Mesendoderm (in vitro differentiated cells): ENCODE measurements around the gene KLK8.
A peak's percentile ranks its signal among the peaks of the same experiment; 100 is the strongest.

Experiments
- DNase-seq: peaks from one replicate; pipeline ENCODE4 v3.0.0; 2013
- H2AK5ac ChIP-seq: 2 replicates; pipeline ENCODE4 v1.6.1; 2013; ENCODE audit warnings: low read length, inconsistent platforms
- H2BK120ac ChIP-seq: 2 replicates; pipeline ENCODE4 v1.6.1; 2013; ENCODE audit warnings: low read depth, mild to moderate bottlenecking, low read length, moderate library complexity, mixed read lengths
- H2BK15ac ChIP-seq: replicated peaks from 2 replicates; pipeline ENCODE4 v1.6.1; 2013; ENCODE audit warnings: low read depth, mild to moderate bottlenecking, moderate library complexity
- H2BK5ac ChIP-seq: 2 replicates; pipeline ENCODE4 v1.6.1; 2013; ENCODE audit warnings: low read length, inconsistent platforms
- H3K18ac ChIP-seq: 2 replicates; pipeline ENCODE4 v1.6.1; 2013; ENCODE audit warnings: mild to moderate bottlenecking, low read length, mixed read lengths
- H3K23ac ChIP-seq: one replicate; pipeline ENCODE4 v1.6.1; 2013; ENCODE audit warnings: low read length
- H3K27ac ChIP-seq: 2 replicates; pipeline ENCODE4 v1.5.1; 2013; ENCODE audit warnings: low read depth, mild to moderate bottlenecking, inconsistent platforms, low read length, moderate library complexity
- H3K27me3 ChIP-seq: 2 replicates; pipeline ENCODE4 v1.6.1; 2013; ENCODE audit warnings: low read length, control low read depth, mild to moderate bottlenecking, inconsistent platforms; ENCODE audit not compliant: insufficient read depth, poor library complexity
- H3K36me3 ChIP-seq: 2 replicates; pipeline ENCODE4 v1.6.1; 2013; ENCODE audit warnings: low read length, inconsistent platforms; ENCODE audit not compliant: control insufficient read depth, insufficient read depth
- H3K4ac ChIP-seq: one replicate; pipeline ENCODE4 v1.6.1; 2013; ENCODE audit warnings: low read depth, mild to moderate bottlenecking, low read length, moderate library complexity
- H3K4me1 ChIP-seq: 2 replicates; pipeline ENCODE4 v1.6.1; 2013; ENCODE audit warnings: low read depth, low read length, inconsistent platforms; ENCODE audit not compliant: control insufficient read depth
- H3K4me2 ChIP-seq: 2 replicates; pipeline ENCODE4 v1.6.1; 2013; ENCODE audit warnings: low read length
- H3K4me3 ChIP-seq: 2 replicates; pipeline ENCODE4 v1.5.1; 2013; ENCODE audit warnings: mild to moderate bottlenecking, low read length
- H3K56ac ChIP-seq: one replicate; pipeline ENCODE4 v1.6.1; 2013; ENCODE audit warnings: low read length
- H3K79me1 ChIP-seq: 2 replicates; pipeline ENCODE4 v1.6.1; 2013; ENCODE audit warnings: low read length, inconsistent platforms
- H3K79me2 ChIP-seq: 2 replicates; pipeline ENCODE4 v1.6.1; 2013; ENCODE audit warnings: mild to moderate bottlenecking, low read length; ENCODE audit not compliant: control insufficient read depth, insufficient read depth
- H3K9ac ChIP-seq: 2 replicates; pipeline ENCODE4 v1.6.1; 2013; ENCODE audit warnings: low read length, inconsistent platforms
- H4K5ac ChIP-seq: one replicate; pipeline ENCODE4 v1.6.1; 2013; ENCODE audit warnings: low read length
- H4K8ac ChIP-seq: one replicate; pipeline ENCODE4 v1.6.1; 2013; ENCODE audit warnings: low read depth, mild to moderate bottlenecking, control low read depth, low read length, moderate library complexity
- WGBS: extraction: QIAGEN DNeasy Blood & Tissue Kit; methylation state at CpG from one replicate; pipeline ENCODE4 v1.1.7; 2013; ENCODE audit warnings: low lambda C conversion rate, missing lambda C conversion rate; ENCODE audit not compliant: insufficient coverage; ENCODE audit errors: extremely low coverage; 5-methylcytosine and 5-hydroxymethylcytosine counted together

KLK8 gene

DNA sequence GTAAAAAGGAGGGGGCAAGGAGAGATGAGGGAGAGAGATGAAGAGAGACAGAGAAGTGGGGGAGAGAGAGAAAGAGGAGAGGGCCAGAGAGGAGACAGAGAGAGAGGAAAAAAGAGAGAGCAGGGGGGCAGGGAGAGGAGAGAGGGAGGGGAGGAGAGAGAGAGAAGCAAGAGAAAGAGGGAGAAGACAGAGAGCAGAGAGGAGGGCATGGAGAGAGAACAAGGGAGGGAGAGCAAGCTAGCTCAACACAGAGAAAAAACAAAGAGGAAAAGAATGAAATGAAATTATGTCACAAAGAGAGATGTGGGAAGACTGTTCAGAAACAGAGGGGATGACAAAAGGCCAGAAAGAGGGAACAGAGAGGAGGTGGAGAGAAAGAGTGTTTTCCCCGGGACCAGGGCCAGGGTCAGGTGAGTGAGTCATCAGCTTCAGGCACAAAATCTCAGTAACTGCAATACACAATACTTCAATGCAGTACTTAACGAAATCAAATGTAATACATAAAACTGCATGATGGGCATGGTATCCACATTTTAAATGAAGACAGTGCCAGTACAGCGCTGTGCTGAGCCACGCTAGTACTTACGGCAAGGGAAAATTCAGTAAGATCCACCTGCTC, 22.5 kb downstream of the KLK8 start:
- Histone ChIP-seq H4K5ac (no peak overlapping the region), H3K4me2 (no peak overlapping the region), H4K8ac (no peak overlapping the region), H3K56ac (no peak overlapping the region), H2BK120ac (no peak overlapping the region), H2BK15ac (no peak overlapping the region), H2AK5ac (no peak overlapping the region), H3K9ac (no peak overlapping the region), H3K4ac (no peak overlapping the region), H3K4me3 (no peak overlapping the region), H2BK5ac (no peak overlapping the region), H3K79me1 (no peaks in the 10 kb centered on the region), H3K27me3 (no peaks in the 10 kb centered on the region), H3K36me3 (no peaks in the 10 kb centered on the region), H3K4me1 (no peaks in the 10 kb centered on the region), H3K79me2 (no peaks in the 10 kb centered on the region), H3K18ac (no peak overlapping the region), H3K23ac (no peak overlapping the region), H3K27ac (no peak overlapping the region)
- no CpG with 5 or more reads among the region's 5 CpGs for WGBS
- DNase-seq, result no peak

DNA sequence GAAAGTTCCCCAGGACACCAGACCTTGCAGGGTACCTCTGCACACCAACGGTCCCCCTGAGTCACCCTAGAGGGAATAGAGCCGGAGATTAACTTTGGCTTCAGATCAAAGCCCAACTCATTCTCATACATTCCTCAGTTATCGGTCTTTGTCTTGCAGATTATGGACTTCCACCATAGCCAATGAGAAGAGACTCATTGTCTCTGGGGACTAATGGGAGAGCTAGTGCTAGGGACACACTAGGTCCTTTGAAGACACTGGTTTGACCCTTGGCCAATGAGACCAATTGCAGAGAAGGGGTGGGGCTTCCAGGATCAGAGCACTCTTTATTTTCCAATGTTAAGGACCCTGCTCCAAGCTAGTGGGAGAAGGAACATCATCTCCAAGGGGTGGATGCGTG, 23.8 kb downstream of the KLK8 start:
- no peak overlapping the region for H3K4me3 ChIP-seq

DNA sequence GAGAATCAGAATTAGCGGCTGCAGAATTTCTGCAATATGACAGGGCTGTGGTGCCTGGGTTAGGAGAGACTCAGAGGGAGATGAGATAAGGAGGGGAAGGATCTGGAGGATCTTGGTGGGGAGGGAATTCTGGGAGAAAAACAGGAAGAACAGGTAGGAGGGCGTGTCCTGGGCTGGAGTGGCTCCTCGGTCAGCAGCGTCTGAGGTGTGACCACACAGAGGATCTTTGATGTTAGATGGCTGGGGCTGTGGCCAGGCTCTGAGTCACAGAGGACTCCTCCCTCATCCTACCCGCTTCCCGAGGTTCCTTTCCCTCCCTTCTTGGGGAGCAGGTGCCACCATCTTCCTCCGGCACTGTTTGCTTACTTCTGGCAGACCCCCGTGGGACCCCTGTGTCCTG, 25.6 kb downstream of the KLK8 start:
- no peak overlapping the region for H3K18ac ChIP-seq
- no peak overlapping the region for H3K56ac ChIP-seq
- peak; percentile 81 for DNase-seq
- no peaks in the 10 kb centered on the region for H3K79me2 ChIP-seq
- no peaks in the 10 kb centered on the region for H3K27me3 ChIP-seq
- no CpG with 5 or more reads among the region's 8 CpGs for WGBS
- H3K79me1 ChIP-seq, result no peaks in the 10 kb centered on the region
- no peak overlapping the region for H3K27ac ChIP-seq
- H3K4me3 ChIP-seq, result no peak overlapping the region
- H2AK5ac ChIP-seq, result no peak overlapping the region
- no peak overlapping the region for H3K23ac ChIP-seq
- no peak overlapping the region for H2BK15ac ChIP-seq
- H2BK5ac ChIP-seq, result no peak overlapping the region
- no peaks in the 10 kb centered on the region for H3K4me1 ChIP-seq
- H4K8ac ChIP-seq, result no peak overlapping the region
- no peak overlapping the region for H3K9ac ChIP-seq
- H2BK120ac ChIP-seq, result no peak overlapping the region
- no peak overlapping the region for H3K4ac ChIP-seq
- no peak overlapping the region for H3K4me2 ChIP-seq
- no peaks in the 10 kb centered on the region for H3K36me3 ChIP-seq
- no peak overlapping the region for H4K5ac ChIP-seq

More for the DNA sequence above, 23.8 kb downstream of the KLK8 start:
- peak; percentile 18 for DNase-seq
- Histone ChIP-seq H4K8ac (no peak overlapping the region), H4K5ac (no peak overlapping the region), H3K27me3 (no peaks in the 10 kb centered on the region), H3K56ac (no peak overlapping the region), H3K4ac (no peak overlapping the region), H3K79me2 (no peaks in the 10 kb centered on the region), H2BK15ac (no peak overlapping the region), H3K9ac (no peak overlapping the region), H2AK5ac (no peak overlapping the region), H2BK5ac (no peak overlapping the region), H2BK120ac (no peak overlapping the region), H3K27ac (no peak overlapping the region), H3K79me1 (no peaks in the 10 kb centered on the region), H3K36me3 (no peaks in the 10 kb centered on the region), H3K4me1 (no peaks in the 10 kb centered on the region), H3K18ac (no peak overlapping the region), H3K4me2 (no peak overlapping the region), H3K23ac (no peak overlapping the region)
- no CpG with 5 or more reads among the region's 4 CpGs for WGBS

- Histone ChIP-seq H3K18ac (no peak overlapping the region), H2BK120ac (no peak overlapping the region), H3K4me3 (no peak overlapping the region), H2BK15ac (no peak overlapping the region), H3K4me2 (no peak overlapping the region), H3K4me1 (no peaks in the 10 kb centered on the region), H2AK5ac (no peak overlapping the region), H3K27me3 (no peaks in the 10 kb centered on the region), H3K4ac (no peak overlapping the region), H3K23ac (no peak overlapping the region), H2BK5ac (no peak overlapping the region), H3K79me2 (no peaks in the 10 kb centered on the region), H3K9ac (no peak overlapping the region), H3K36me3 (no peaks in the 10 kb centered on the region), H3K27ac (no peak overlapping the region), H4K5ac (no peak overlapping the region), H4K8ac (no peak overlapping the region), H3K56ac (no peak overlapping the region), H3K79me1 (no peaks in the 10 kb centered on the region)
- no peak for DNase-seq
- WGBS, result no CpG with 5 or more reads among the region's 9 CpGs
Observed at GRCh38 chr19:50974702-50975556, 26.5 kb downstream of the KLK8 start.

DNA sequence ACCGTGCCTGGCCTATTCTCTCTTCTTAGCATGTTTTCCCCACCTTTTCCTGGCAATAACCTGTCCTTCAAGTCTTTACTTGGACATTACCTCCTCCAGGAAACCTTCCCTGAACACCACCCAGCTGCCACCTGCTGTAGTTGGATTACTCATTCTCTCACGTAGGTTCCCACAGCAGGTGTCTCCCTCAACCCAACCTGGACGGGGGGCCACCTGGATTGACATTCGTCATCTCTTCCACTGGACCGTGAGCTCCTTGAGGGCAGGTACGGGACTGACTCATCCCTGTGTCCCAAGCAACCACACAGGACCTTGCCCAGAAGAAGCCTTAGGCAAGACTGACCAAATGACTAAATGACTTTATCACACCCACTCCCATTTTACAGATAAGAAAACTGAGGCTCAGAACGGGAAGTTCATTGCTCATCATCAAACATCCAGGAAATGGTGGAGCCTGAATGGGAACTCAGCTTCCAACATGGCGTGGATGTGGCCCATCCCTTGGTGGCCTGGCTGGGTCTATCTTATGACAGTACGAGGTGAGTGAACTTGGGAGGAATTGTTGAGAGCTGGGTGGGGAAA, 28.5 kb downstream of the KLK8 start:
- WGBS, result no CpG with 5 or more reads among the region's 9 CpGs

More for the DNA sequence above, 28.5 kb downstream of the KLK8 start:
- Histone ChIP-seq H3K27me3 (no peaks in the 10 kb centered on the region), H3K4ac (no peak overlapping the region), H4K5ac (no peak overlapping the region), H3K36me3 (no peaks in the 10 kb centered on the region), H2BK5ac (no peak overlapping the region), H3K18ac (no peak overlapping the region), H2BK15ac (no peak overlapping the region), H4K8ac (no peak overlapping the region), H3K9ac (no peak overlapping the region), H3K79me1 (no peaks in the 10 kb centered on the region), H3K27ac (no peak overlapping the region), H3K23ac (no peak overlapping the region), H2AK5ac (no peak overlapping the region), H3K56ac (no peak overlapping the region), H3K4me3 (no peak overlapping the region), H2BK120ac (no peak overlapping the region), H3K4me1 (peaks cover 2% of the 10 kb centered on the region), H3K4me2 (no peak overlapping the region), H3K79me2 (no peaks in the 10 kb centered on the region)
- DNase-seq, result no peak
